Glomerular visceral epithelial cell (primary cell): Measurements from ENCODE around the gene FGF22.

Experiments
- DNase-seq: peaks from one replicate; pipeline ENCODE4 v3.0.0-alpha.2; 2016; ENCODE audit errors: extremely low spot score

Gene FGF22

GRCh38 chr19:643736-644135 is 4.1 kb downstream of the FGF22 start:
- DNase-seq: no peak

- no peak for DNase-seq
Observed at GRCh38 chr19:644363-644762, 4.7 kb downstream of the FGF22 start.

GRCh38 chr19:644789-645188 is 5.1 kb downstream of the FGF22 start:
- DNase-seq: no peak

GRCh38 chr19:645912-646778 is 6.5 kb downstream of the FGF22 start:
- no peak for DNase-seq

DNA sequence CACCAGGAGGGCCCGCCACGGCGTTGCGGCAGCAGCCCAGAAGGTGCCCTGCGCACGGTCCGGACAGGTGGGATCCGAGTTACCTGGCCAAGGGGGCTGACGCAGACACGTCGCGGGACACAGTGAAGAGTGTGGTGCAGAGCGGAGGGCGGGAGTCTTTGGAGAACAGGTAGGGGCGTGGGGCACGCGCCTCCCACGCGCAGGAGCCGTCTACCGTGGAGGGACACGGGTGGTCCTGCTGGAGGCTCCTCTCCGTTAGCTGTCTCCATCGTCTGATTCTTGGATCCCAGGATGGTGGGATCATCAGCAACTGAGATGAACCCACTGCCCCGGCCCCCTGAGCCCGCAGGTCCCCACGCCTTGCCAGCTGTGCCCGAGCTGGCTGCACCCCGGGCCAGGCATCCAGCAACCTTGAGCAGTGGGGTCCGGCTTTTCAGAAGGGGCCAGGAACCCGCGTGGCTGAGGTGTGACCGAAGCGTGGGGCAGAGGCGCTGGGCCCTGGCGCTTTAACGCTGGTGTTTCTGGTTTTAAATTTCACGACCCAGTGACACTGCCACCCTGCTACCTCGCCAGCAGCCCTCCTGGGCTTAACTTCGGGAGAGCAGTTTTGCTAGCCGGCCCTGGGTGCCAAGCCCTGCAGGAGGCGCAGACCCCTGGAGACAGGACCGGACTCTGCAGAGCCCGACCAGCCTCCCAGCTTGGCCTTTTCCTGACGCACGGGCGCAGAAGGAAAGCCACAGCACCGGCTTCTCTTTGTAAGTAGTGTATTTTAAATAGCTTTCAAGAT is 7.3 kb downstream of the FGF22 start:
- no peak for DNase-seq

GRCh38 chr19:647566-648284 is 8.0 kb downstream of the FGF22 start:
- no peak for DNase-seq

GRCh38 chr19:648305-648704 is 8.6 kb downstream of the FGF22 start:
- no peak for DNase-seq

GRCh38 chr19:648904-649801 is 9.5 kb downstream of the FGF22 start:
- DNase-seq: no peak

DNA sequence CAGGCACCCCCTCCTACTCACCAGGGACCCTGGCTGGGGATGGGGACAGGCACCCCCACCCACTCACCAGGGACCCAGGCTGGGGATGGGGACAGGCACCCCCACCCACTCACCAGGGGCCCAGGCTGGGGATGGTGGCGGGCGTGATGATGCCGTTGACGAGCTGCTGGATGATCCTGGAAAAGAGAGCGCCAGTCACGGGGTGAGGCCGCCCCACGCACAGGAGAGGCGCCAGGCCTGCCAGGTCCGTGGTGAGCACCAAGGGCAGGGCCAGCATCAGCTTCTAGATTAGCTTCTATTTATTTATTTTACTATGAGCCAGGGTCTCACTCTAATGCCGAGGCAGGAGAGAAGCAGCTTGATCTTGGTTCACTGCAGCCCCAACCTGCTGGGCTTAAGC is 10.4 kb downstream of the FGF22 start:
- no peak for DNase-seq

DNA sequence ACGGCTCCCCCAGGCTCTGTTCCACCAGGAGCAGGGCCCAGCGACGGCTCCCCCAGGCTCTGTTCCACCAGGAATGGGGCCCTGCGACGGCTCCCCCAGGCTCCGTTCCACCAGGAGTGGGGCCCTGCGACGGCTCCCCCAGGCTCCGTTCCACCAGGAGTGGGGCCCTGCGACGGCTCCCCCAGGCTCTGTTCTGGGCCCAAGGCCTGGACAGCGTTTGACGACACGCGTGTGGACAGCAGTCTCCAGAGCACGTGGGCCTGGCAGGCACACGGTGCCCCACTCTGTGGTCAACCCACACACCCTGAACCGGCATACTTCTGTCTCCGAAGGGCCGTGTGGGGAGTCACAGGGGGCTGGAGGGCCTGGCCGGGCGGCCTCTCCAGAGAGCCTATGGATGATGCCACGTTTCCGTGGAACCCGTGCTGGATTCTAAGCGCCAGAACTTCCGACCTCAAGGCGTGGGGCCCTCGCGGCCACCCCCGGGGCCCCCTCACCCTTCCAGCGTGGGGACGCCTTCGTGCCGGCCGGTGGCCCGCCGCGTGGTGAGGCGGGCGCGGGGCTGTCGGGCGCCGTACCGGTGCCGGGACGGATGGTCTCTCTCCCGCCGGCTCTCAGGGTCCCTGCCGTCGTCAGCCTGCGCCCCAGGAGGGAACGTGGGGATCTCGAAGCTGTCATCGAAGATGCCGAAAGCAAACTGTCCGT is 11.6 kb downstream of the FGF22 start:
- DNase-seq: no peak

- DNase-seq: no peak
Observed at GRCh38 chr19:651991-652390, 12.3 kb downstream of the FGF22 start.

DNA sequence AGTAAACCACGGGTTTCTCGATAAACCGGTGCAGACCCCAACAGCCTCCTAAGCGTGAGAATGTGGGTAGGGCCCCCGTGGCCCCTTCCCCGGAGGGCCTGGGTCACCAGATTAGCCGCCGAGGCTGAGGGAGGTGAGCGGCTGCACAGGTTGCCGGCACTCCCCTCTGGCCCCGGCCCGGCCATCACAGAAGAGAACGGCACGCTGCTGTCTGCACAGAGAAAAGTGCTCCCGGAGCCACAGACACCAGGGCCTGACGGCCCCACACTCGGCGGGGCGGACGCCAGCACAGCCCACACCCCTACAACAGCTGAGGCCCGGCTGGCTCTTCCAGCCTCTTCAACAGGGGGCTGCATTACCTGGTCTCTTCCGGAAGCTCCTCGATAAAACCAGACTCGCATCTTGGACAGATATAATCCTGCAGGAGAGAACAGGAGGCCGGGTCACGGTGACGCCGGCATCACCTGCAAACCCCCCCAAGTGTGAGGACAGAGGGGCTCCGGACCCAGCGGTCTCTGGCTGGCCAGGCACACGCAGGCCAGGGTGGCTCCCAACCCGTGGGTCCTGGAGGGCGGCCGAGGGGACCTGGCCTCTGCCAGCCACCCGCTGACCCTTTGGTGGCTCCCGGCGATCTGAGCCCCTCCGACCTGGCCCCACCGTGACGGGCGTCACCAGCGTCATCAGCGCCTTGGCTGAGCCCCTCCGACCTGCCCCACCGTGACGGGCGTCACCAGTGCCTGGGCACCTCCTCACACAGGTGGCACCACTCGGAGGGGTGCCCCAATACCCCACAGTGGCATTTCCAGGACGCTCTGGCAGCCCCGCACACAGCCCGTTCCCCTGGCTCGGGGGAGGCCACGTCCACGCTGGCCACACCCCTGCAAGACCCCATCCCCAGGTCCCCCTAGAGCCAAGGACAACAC is 13.0 kb downstream of the FGF22 start:
- no peak for DNase-seq

- DNase-seq: no peak
Observed at GRCh38 chr19:653425-653824, 13.7 kb downstream of the FGF22 start.

DNA sequence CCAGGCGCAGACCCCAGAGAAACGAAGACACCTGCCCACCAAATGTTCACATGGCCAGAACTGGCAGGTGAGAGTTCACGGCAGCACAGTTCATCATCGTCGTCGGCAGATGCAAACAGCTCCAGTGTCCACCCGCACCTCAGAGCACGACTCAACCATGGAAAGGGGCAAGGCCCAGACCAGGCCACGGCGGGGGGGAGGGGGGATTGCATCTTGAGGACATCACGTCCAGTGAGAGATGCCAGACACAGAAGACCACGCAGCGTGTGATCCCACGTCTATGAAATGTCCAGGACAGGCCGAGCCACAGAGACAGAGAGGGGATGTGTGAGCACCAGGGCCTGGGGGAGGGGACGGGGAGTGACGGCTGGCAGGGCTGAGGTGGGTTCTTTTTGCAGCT is 16.0 kb downstream of the FGF22 start:
- no peak for DNase-seq

DNA sequence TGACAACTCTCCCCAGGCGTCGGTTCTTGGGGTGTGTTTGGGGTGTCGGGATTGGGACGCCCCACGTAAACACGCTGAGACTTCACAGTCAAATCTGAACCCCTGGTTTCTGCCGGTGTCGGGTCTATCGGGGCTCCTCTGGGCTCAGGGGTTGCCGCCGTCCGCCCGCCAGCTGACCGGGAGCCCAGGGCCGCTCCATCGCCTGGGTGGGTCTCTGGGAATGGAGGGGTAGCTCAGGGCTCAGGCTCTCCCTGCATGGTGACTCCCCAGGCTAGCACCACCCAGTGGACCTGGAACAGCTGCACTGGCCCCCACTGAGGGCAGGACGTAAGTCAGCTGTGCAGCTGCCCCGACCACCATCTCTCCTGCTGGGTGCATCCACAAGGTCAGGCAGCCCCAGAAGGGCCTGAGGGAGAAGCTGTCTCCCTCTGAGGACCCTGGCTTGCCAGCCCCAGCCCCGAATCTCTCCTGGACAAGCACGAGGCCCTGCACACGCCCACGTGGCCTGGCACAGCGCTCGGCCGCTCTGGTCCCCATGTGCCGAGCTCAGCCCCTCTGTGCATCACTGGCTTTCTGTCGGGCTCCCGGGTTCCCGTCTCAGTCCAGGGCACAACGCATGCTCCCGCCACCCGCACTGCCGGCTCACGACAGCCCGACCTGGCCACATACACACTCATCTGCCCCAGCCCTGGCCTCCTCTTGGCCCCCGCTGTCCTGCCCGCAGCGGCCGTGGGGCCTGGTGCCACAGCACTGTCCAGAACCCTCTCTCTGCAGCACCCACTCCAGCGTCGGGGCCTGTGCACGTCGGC is 17.3 kb downstream of the FGF22 start:
- DNase-seq: no peak

GRCh38 chr19:657611-658010 is 17.9 kb downstream of the FGF22 start:
- no peak for DNase-seq

GRCh38 chr19:658059-658839 is 18.6 kb downstream of the FGF22 start:
- no peak for DNase-seq
